ENCODE results near the gene CACNA1G. TPM values are rescaled to one million over a fixed set of nuclear protein-coding genes. Genes with fewer than 3 reads are reported as not detected.
A peak's percentile ranks its signal among the peaks of the same experiment; 100 is the strongest.

CACNA1G gene
- total RNA-seq, 1 donor from 2014 or later = not detected

DNA sequence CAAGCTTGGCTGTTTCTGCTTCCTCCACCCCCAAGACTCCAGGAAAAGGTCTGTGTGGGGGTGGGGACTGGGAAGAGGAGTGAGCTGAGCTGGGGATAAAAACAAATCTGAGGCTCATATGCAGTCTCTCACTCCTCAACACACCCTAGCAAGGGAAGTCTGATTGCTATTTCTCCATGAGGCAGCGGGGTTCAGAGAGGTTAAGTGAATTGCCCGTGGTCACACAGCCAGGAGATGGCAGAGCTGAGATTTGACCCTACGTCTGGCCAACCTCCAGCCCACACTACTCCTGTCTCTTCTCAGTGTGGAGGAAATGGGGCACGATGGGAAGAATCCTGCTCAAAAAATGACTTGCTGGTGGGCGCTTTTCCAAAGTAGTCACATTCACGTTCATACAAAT lies 69.4 kb downstream of the CACNA1G start:
- no peak for DNase-seq (ENCODE audit: extremely low read depth, low read depth, low spot score)

DNA sequence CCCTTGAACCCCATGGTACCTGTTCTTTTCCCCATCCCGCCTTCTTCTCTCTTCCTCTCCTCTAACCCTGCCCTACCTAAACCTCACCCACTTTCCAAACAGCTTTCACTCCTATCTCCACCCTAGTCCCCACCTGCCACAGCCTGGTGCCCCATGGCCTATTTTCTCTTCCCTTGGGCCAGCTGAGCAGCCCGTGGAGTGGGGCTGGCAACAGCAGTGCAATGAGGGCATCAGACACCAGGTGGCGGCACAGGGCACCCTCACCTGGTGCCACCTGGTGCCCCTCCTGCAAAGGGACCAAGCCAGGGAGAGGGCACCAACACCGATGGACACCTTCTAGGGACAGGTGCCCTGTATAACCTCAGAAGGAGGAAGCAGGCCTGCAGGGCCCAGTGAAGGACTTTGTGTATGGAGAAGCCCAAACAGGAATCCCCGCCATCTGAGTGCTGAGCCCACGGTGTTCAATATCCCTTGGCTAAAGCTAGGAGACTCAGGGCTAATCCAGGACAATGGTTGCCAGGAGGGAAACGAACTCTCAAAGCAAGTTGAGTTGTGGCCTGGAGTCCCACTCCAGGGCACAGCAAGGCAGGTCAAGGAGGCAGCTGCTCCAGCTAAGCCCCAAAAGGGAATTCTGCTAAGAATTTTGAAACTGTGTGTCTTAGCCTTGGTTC lies 70.1 kb downstream of the CACNA1G start:
- DNase-seq (ENCODE audit: extremely low read depth, low read depth, low spot score) = no peak

DNA sequence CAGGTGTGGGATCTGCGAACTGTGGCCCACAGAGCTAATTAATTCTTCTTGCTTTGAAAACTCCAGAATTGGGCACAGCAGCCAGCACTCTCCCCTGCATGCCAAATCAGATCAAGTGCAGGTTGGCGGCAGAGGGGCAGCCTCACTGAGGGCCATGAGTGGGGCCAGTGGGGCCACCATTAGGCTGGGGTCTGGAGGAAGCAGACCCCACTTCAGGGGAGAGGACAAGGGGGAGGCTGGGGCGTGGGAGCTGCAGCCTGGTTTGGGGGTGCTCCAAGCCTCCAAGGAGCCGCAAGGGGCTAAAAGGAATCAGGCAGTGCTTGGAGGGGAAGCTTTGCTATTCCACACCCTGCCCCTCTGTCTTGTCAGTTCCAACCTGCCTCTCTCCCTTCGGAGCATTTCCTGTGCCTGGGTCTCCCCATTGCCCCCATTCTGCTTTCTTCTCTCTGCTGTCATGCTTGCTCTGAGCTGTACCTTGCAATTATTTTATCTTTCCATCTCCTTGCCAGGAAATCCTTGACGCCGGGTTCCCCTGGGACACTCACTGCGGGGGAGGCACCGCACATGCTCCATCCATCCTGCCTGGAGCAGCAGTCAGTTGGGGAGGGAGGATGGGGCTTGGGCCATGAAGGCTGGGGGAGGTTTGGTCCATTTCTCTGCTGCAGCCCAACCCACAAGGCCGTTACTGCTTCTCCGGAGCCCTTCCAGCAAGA lies 70.8 kb downstream of the CACNA1G start:
- no peak for DNase-seq (ENCODE audit: extremely low read depth, low read depth, low spot score)

DNA sequence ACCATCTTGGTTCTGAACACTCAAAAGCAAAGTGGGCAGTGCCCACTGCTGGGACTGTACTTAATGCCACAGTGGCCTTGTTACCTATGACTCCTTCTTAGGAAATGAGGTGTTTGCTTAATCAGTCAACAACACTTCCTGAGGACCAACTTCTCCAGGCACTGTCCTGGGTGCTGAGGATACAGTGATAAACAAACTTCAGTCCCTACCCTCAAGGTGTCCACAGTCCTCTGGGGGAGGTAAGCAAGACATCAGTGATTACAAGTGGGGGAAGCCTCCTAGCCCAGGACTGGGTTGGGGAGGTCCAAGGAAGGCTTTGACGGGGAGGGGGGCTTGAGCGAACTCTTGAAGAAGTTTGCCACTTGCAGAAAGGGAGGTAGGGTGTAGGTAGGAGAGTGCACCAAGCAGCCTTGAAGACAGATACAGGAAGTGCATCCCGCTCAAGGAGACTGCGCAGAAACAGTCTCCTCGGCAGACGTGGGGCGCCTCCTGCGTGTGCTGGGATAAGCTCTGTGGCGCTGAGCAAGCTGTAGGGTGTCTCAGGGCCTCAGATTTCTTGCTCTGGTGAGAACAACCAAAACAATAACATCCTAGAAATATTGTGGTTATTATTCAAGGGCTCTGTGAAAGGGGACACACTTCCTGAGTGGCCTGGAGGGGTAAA lies 71.5 kb downstream of the CACNA1G start:
- no peak for DNase-seq (ENCODE audit: extremely low read depth, low read depth, low spot score)

DNA sequence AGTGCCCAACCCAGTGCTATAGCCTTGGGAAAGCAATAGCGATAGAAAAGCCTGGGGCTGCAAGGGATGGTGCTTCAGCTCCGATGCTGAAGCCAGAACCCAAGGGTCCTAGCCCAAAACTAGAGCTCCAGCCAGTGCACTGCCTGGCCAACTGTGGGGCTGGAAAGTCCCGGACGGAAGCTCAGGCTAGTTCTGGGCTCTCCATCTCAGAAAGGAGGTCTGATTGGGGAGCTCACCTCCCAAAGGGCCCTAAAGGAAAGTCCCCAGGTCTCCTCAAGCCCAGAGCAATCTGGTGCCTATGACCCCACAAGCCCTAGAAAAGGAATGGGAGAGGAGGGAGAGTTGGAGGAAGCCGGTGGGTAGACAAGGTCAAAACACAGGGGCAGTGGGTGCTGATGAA lies 72.1 kb downstream of the CACNA1G start:
- DNase-seq (ENCODE audit: extremely low read depth, low read depth, low spot score) = no peak

DNA sequence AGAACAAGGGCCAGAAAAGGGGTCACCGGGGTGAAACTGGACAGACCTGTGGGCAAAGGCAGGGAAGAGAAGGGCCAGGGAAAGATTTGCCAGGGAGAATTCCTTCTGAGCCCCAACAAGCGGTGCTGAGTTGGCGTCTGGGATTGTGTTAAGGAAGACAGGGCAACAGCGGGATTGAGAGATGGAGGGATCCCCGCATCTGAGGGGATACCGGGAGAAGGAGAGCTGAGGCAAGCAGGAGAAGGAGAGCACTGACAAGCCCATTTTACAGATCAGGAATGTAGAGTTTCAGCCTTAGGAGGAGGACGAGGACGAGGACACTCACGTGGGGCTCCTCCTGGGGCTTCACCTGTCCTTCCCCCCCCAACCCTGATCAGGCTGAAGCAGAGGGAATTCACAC lies 73.2 kb downstream of the CACNA1G start:
- DNase-seq (ENCODE audit: extremely low read depth, low read depth, low spot score) = no peak

DNA sequence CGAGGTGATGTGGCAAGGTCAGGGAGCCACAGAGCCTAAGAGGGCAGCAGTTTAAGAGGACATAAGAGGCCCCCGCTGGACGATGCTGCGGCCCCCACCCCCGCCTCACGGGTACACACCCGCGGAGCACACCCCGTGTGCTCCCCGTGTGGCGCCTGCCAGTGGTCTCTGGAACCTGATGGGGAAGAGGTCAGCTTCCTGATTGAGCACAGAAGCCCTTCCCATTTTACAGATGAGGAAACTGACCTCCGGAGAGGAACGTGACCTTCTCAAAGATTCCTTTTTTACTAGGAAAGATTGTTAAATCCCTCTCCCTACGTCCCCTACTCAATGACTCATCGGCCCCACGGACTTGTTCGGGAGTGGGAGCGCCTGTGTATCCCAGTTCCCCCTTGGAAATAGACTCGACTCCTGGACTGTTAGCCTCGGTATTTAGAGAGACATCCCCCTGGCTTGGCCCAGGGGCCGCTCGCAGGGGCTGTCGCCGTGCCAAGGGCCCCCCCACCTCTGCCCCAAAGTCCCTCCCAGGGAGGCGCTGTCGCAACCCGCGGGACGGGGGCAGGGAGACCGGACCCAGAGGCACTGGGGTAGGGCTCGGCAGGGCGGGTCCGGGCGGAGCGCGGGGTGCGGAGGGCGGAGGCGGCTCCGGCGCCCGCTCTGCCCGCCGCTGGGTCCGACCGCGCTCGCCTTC lies 73.9 kb downstream of the CACNA1G start, which contains the start of gene ABCC3:
Gene ABCC3 (plus strand): TSS at position 658 of the 691 bp plus-strand sequence. CDS start 56 bp downstream, outside the sequence.
- no peak for DNase-seq (ENCODE audit: extremely low read depth, low read depth, low spot score)

DNA sequence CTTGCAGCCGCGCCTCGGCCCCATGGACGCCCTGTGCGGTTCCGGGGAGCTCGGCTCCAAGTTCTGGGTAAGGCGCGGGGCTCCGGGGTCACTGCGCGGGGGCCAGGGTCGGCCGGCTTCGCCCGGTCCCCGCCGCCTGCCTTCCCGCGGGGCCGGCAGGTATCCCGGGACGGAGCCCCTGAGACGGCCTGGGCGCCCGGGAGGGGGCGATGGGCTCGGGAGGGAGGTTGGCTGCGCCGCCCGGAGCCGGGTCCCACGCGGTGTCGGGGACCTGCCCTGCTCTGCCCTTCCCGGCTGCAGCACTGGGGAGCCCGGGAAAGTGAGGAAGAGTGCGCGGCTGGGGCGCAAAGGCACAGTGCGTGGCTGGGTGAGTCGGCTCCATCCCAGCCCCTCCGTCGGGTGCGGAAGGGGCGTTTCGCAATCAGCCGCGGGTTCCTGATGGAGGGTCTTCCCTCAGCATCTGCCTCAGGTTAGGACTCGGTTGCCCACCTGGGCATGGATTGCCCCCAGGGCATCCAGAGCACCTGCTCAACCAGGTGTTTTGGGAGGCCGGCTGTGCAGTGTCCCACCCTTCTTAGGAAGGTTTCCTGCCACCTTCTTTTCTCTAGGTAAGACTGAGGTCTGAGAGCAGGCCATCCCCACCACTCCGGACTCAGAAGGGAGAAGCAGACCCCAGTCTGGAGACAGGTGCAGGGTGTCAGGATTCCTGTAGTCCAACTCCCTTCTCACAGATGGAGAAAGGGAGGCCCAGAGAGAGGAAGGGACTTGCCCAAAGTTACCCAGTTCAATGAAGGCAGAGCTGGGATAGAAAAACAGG lies 74.6 kb downstream of the CACNA1G start:
- no peak for DNase-seq (ENCODE audit: extremely low read depth, low read depth, low spot score)

DNA sequence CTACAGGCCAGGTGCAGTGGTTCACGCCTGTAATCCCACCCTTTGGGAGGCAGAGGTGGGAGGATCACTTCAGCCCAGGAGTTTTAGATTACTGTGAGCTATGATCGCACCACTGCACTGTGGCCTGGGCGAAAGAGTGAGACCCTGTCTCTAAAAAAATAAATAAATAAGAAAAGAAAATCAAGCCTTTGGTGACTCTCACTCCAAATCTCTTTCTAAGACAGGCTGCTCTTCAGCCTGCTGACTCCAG lies 75.1 kb downstream of the CACNA1G start:
- no peak for DNase-seq (ENCODE audit: extremely low read depth, low read depth, low spot score)

DNA sequence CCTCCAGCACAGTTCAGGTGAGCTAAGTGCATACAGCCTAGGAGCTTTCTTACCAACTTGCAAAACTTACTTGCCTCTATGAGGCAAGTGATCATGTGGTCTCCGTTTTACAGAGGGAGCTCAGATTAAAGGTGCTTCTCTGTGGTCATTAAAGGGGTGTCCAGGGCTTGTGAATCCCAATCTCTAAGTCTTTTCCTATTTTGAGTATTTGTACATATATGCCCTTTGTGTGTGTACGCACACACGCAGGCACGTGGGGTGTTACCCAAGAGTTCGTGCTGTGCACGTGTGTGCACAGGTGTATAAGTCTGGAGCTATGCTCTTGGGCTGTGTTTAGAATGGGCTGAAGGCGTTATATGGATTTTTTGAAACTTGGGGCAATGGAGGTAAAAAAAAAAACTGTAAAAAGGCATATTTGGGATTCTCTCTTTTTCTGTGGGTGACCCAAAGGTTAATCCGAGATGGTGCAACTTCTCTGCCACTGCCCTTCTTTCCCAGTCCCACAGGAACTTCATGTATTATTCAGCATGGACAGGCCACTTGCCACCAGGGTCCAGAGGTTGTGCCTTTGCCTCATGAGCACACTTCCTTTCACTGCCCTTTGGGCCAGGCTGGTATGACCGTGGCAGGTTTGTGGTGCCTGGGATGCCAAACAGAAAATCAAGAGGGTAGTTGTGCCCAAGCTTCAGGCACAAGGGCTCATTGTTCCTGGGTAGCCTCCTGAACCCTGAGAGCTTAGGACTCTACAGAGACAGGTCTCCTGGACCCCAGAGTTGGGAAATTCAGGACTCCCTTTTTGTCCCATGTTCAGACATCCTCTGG lies 75.7 kb downstream of the CACNA1G start:
- DNase-seq (ENCODE audit: extremely low read depth, low read depth, low spot score) = no peak

DNA sequence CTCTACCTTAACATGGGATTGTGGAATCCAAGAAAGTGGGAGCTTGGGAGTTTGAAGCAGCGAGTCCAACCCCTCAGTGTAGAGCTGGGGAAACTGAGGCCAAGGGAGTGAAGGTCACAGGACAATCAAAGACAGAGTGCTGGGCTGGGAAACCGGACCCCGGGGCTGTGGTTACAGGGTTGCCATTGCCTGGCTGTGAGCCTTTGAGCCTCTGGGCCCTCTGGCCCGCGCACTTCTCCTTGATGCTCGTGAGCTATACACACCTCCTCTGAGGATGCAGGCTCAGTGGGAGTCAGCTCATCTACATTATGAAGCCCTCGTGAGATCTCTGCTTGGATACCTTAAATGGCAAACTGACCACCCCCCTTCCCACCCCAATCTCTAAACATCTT lies 76.3 kb downstream of the CACNA1G start:
- DNase-seq (ENCODE audit: extremely low read depth, low read depth, low spot score) = no peak

DNA sequence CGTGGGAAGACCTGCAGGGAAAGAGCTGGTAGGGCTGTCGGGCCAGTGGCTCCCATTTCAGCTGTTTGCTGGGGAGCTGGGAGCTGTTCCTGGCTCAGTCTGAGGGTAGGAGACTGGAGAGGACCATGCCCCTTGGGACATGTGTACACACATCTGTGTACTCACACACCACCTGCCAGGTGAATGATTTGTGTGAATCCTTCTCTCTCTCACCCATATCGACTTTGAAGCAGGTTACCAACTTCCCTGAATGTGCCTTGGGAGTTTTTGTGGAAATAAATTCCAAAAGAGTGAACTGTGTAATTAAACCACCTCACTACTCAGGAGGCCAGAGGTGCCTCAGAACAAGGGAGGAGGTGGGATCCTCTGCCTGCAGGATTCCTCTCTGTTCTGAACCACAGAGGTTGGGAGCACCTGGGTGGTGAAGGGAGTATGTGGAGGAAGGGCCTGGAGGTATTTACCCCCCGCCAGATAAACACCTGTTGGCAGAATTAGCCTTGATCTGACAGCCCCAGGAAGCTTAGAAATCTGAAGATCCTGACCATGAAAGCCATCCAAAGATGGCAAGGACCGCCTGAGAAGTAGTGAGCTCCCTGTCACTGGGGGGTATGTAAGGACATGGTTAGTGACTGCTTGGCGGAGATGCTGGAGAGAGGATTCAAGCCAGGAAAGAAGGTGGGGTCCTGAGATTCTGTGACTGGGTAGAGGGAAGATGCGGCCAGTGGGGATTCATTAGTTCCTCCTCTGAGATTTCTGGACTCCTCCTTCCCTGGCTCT lies 77.5 kb downstream of the CACNA1G start:
- no peak for DNase-seq (ENCODE audit: extremely low read depth, low read depth, low spot score)

DNA sequence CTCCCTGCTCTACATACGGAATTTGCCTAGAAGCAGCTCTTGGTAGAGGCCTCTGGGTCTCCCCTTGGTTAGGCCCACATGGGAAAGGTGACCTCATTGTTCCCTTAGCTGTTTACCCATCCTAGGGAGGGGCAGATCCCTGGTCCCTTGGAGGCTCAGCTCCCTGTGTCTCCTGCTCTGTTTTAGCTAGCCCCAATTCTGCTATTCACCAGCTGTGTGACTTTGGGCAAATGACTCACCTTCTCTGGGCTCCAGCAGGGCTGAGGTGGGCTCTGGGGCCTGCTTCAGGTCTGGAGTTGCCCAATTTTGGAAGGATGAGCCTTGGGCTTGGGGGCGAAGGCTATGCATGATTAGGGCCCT lies 78.1 kb downstream of the CACNA1G start:
- DNase-seq (ENCODE audit: extremely low read depth, low read depth, low spot score) = no peak

DNA sequence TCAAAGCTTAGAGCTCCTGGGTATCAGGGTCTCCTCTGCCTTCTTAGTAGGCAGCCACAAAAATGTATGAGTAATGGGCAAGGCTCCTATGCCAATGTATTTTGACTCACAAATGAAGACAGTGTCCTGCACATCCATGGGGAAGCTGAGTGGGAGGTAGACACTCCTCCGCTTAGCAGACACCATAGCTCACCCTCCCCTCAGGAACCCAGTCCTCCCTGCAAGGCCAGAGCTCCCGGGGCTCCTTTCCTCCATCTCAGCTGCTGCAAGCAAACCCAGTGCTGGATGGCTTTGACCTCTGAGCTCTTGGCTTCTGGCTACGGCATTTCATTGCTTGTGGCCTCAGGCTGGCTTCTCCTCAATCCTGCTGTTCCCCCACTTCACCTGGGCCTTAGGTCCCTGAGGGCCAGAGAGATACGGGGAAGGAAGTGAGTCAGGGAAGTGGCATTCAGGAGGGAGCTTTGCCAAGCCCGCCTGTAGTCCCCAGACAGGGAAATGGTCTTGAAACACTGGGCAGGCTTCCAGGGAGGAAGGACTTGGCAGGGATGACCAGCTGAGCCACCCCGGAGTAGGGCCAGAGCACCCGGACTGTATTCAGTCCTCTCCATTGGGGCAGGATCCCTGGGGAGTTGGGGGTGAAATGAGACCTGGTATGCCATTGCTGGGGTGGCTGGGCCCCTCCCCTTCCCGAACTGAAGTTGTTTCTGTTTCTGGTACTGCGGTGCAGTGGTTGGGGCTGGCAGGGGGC lies 78.6 kb downstream of the CACNA1G start:
- peak; percentile 75 for DNase-seq (ENCODE audit: extremely low read depth, low read depth, low spot score)

DNA sequence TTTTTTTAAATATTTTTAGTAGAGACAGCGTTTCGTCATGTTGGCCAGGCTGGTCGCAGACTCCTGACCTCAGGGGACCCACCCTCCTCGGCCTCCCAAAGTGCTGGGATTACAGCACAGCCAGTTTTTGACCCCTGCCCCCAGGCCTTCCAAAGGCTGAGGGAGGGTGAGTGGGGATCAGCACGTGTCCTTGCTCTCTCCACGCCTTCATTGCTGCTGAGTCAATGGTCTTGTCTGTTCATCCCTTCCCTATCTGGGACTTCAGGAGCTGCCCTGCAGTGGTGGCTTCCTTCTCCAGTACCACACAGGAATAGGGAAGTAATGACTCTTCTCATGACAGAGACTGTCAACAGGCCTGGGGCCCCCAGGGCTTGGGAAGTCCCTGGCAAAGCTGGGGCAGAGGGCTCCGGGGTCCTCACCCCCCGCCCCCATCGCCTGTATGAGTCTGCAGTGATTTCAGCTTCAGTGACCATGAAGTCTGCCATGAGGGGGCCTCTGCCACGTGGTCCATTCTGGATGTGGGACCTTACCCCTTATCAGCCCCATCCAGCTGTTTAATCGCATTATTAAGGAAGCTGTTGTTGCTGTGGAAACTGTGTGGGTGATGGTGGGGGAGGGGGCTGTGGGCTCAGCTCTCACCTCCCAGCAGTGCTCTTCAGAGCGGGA lies 80.3 kb downstream of the CACNA1G start:
- DNase-seq (ENCODE audit: extremely low read depth, low read depth, low spot score) = no peak

DNA sequence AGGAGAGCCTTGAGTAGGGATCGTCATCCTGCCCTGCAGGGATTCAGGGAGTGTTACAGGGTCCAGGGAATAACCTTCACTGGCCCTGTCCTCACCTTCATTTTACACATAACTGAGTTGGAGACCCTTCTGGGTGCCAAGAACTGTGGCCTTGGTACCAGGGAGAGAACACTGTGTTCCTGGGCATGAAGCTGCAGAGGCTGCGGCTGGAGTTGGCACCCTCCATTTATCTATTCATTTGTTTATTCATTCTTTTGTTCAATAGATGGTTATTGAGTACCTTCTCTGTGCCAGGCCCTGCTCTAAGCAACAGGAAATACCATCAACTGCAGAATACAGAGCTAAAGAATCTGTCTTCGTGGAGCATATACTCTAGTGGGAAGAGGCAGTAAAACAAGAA lies 80.8 kb downstream of the CACNA1G start:
- no peak for DNase-seq (ENCODE audit: extremely low read depth, low read depth, low spot score)

DNA sequence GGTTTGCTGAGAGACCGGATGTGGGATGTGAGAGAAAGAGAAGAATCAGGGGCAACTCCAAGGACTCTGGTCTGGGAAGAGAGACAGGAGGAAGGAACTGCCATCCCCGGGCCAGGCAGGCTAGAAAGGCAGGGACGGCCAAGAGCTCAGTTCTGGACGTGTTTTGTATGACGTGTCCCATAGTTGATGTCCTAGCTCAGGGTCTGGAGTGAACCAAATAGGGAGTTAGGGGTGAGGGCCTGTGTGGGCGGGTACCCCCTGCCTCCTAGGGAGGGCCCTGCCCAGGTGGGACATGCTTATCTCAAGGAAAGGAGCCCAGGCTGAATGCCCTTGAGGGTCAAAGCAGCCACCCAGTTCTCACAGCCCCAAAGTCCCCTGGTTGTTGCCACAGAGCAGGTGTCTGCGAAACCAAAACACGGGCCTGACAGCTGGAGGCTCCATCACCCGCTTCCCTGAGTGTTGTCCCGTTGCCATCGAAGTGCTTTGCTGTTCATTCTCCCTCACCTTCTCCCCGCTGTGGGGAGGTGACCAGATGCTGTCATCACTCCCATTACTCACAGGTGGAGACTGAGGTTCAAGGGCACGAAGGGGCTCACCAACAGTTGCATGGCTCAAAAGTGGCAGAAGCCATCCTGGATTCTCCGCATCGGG lies 81.7 kb downstream of the CACNA1G start:
- no peak for DNase-seq (ENCODE audit: extremely low read depth, low read depth, low spot score)
